SK-N-MC (cell line): ENCODE measurements around the gene AGAP9.
"Not testable (repeated sequence)": the region's sequence is repeated elsewhere in the genome, so short reads cannot be mapped to it uniquely, and the experiment has no call there.

Experiments
- DNase-seq: peaks from one replicate; pipeline ENCODE4 v3.0.0-alpha.2; 2011; ENCODE audit warnings: low read depth, low spot score
- H3K27ac ChIP-seq: fragments of 200-600 bp; sonication (generic); 2 replicates; pipeline ENCODE4 v1.5.1; 2016; ENCODE audit warnings: mixed run types
- H3K36me3 ChIP-seq: fragments of 200-600 bp; sonication (generic); 2 replicates; pipeline ENCODE4 v1.6.1; 2017; ENCODE audit warnings: antibody characterized with exemption, low read length, mixed read lengths; ENCODE audit not compliant: insufficient read depth
- H3K4me3 ChIP-seq: fragments of 200-600 bp; sonication (generic); 2 replicates; pipeline ENCODE4 v1.5.1; 2016
- H3K9ac ChIP-seq: fragments of 200-600 bp; sonication (generic); 2 replicates; pipeline ENCODE4 v1.8.0; 2017; ENCODE audit warnings: mixed run types, mixed read lengths; ENCODE audit not compliant: insufficient read length
- H3K9me3 ChIP-seq: fragments of 200-600 bp; sonication (generic); 2 replicates; pipeline ENCODE4 v1.6.1; 2017; ENCODE audit warnings: low read depth, mild to moderate bottlenecking, antibody characterized with exemption, low read length, moderate library complexity, mixed read lengths
- POLR2AphosphoS5 ChIP-seq: IDR thresholded peaks from 2 replicates; pipeline ENCODE4 v1.6.1; 2012; ENCODE audit warnings: mild to moderate bottlenecking, low read depth, low read length, borderline replicate concordance

AGAP9 gene

DNA sequence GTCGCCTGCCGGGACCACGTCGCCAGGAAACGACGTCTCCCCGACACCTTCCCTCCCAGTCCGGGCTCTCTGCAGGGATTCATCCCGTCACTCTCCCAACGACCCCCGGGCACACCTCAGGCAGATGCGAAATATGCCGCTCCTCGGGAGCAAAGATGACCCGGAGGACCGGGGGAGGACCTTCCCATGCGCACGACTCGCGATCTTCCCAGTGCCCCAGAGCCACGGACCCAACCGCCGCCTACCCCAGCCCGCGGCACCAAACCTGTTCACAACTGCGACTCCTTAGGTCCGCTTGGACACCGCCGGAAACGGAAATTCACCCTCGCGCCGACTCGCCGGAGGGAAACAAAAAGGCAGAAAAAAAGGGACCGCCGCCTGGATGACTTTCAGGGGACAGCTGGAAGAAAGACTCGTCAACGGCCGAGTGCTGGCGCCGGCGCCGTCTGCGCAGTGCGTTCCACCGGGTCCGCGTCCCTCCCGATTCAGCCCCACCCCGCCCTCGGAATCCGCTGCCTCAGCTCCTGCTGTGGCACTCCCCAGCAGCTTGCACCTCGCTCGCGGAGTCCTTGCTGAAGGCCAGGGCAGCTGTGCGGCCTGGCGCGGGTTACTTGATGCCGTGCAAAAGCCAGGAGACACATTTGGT lies 29.9 kb upstream of the AGAP9 start:
- not testable (repeated sequence) for H3K9me3 ChIP-seq, DNase-seq, H3K27ac ChIP-seq, H3K36me3 ChIP-seq
- Histone ChIP-seq H3K4me3 (peak overlapping the region; percentile 74), H3K9ac (peak overlapping the region; percentile 59)
- TF ChIP-seq POLR2AphosphoS5: peak; percentile 74; the same call in 1 of the 2 replicates

DNA sequence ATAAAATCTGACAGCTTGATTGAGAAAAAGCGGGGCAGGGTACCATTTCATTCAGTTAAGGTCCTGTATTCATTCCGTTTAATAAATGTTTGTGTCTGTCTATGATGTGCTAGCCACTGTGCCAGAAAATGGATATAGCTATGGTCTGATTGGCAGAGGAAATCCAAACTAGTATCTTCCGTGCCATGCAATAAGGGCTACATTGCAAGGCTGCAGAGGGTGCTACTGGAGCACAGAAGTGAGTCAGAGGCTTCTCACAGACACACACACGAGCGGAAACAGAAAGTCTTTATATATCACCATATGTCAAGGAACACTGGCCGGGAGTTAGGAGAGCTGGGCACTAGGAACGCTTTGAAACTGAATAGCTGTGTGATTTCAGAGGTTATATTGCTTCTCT lies 29.3 kb upstream of the AGAP9 start:
- not testable (repeated sequence) for H3K27ac ChIP-seq, H3K9ac ChIP-seq, H3K36me3 ChIP-seq, DNase-seq, H3K9me3 ChIP-seq
- peak overlapping the region; percentile 74 for H3K4me3 ChIP-seq

DNA sequence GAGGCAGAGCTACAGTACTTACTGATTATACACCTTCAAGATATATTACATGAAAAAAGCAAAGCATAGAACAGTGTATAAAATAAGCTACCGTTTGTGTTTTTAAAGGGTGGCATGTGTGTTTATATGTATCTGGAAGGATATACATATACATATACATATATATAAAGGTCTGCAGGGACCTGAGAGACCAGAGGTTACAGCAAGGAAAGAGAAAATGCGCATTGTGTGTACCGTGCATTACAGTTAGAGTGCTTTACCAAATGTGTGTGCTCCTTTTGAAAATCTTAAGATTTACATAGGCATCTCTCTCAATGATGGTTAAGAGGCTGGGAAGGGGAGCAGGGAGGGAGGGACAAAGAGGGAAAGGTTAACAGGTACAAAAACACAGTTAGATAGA lies 23.8 kb upstream of the AGAP9 start:
- DNase-seq, H3K9me3 ChIP-seq, H3K36me3 ChIP-seq, H3K27ac ChIP-seq, H3K9ac ChIP-seq, H3K4me3 ChIP-seq: not testable (repeated sequence)

DNA sequence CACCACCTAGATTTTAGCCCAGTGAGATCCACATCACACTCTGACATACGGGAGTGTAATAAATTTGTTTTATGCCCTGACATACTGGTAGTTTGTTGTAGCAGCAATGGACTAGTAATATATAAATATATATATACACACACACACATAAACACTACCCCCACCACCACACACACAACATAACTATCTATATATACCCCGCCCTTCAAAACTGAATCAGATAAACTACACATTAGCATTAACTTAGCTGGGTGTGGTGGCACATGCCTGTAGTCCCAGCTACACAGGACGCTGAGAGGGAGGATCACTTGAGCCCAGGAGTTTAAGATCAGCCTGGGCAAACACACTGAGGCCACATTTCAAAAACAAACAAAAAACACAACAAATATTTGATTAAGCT lies 13.0 kb upstream of the AGAP9 start:
- not testable (repeated sequence) for H3K36me3 ChIP-seq, H3K4me3 ChIP-seq, DNase-seq, H3K9ac ChIP-seq, H3K27ac ChIP-seq, H3K9me3 ChIP-seq

DNA sequence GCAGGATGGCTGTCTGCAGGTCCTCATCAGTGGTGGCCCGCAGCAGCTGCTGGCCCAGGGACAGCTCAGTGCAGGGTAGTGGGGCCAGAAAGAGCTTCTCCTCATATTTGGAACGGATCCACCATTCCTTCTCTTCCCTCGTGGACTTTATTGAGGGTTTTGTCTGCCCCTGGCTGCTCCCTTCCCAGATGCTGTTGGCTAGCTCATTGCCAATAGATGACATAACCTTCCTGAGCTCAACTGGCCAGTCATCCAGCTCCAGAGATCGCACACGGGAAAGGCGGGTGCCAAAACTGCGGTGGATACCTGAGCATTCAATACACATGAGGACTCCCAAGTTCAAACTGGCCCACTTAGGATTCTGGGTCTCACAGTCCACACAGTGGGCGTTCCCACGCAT lies 21.1 kb downstream of the AGAP9 start:
- not testable (repeated sequence) for H3K9ac ChIP-seq, H3K36me3 ChIP-seq, H3K4me3 ChIP-seq, H3K9me3 ChIP-seq, H3K27ac ChIP-seq, DNase-seq

DNA sequence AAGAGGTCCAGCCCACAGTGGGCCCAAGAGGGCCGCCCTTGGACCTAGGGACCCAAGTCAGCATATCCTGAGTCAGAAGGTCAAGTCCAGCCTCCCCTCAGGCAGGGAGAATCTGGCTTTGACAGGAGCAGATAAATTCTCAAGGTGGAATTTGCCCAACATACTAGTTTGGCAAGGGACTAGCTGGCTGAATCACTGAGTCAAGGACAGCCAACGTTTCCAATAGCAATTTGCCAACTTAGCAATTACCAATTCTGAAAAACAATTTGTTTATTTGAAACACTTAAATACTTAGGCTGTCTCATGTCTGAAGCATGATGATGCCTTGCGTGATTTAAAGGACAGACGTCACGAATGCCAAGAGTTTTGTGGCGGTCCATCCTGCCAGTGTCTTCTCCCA lies 29.2 kb downstream of the AGAP9 start:
- H3K9me3 ChIP-seq, DNase-seq, H3K4me3 ChIP-seq, H3K27ac ChIP-seq, H3K36me3 ChIP-seq, H3K9ac ChIP-seq: not testable (repeated sequence)

DNA sequence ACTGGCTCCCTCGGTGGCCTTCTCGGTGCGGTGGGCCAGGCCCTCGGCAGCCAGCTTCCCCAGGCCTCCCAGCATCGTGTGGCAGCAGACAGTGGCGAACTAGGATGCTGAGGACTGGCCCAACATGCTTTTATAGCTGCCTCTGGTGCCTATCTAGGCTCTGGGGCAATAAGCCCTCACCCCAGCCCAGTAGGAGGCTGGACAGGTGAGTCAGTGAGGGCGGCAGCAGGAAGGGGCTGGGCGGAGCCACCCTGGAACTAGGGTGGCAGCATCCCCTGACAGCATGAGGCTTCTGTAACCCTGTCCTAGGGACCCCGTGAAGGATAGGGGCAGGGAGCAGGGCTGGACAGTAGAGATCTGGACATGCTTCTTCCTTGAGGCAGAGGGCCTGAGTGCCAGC lies 31.8 kb downstream of the AGAP9 start, which contains the start of gene FAM25G:
TSS of gene FAM25G (minus strand) at position 101 of the 400 bp plus-strand sequence. CDS start at position 75, 26 bp downstream.
- H3K9ac ChIP-seq, H3K36me3 ChIP-seq, DNase-seq, H3K4me3 ChIP-seq, H3K9me3 ChIP-seq, H3K27ac ChIP-seq: not testable (repeated sequence)

DNA sequence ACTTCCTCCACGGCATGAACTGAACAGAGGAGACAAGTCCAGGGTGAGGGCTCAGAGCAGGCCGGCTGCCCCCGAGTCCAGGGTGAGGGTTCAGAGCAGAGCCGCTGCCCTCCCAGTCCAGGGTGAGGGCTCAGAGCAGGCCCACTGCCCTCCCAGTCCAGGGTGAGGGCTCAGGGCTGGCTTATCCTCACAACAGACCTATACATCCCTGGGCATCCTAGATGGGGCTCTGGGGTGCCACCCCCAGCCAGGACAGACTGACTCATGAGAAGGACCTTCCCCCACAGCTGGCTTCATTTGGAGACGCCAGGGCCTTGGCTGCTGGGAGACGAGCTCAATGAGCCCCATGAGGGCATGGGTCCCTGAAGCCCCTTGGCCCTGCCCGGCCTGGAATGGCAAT lies 33.8 kb downstream of the AGAP9 start:
- DNase-seq, H3K4me3 ChIP-seq, H3K9ac ChIP-seq, H3K9me3 ChIP-seq, H3K27ac ChIP-seq, H3K36me3 ChIP-seq: not testable (repeated sequence)

DNA sequence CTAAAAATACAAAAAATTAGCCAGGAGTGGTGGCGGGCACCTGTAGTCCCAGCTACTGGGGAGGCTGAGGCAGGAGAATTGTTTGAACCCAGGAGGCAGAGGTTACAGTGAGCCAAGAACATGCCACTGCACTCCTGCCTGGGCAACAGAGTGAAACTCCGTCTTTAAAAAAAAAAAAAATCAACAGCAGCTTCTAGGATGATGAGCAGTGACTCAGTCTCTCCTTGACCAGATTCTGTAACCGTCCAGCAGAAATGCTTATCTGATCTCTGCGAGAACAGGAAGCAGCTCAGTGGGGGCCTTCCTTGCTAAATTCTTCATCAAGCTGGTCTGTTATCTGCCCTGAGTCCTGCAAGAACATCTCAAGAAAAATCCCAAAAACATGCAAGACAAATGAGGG lies 37.5 kb downstream of the AGAP9 start:
- not testable (repeated sequence) for H3K4me3 ChIP-seq, H3K9ac ChIP-seq, H3K36me3 ChIP-seq, H3K9me3 ChIP-seq, DNase-seq, H3K27ac ChIP-seq

DNA sequence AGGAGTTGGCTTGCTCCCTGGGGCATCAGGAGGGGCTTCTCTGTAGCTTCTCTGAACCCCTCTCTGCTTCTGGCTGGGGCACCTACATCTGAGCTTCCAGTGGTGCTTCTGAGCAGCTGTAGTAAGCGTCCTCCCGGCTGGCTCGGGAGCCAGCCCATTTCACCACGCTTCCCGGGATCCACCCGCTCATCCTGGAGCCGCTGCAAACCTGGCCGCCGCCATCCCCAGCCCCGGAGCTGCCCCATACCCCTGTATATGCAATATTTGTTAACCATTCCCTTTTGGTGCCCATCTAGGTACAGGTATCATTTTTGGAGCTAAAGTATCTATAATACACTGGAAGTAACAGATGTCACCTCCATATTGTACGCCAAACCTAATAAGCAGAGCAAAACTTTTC lies 38.7 kb downstream of the AGAP9 start:
- H3K4me3 ChIP-seq, H3K9ac ChIP-seq, H3K27ac ChIP-seq, H3K36me3 ChIP-seq, H3K9me3 ChIP-seq, DNase-seq: not testable (repeated sequence)

DNA sequence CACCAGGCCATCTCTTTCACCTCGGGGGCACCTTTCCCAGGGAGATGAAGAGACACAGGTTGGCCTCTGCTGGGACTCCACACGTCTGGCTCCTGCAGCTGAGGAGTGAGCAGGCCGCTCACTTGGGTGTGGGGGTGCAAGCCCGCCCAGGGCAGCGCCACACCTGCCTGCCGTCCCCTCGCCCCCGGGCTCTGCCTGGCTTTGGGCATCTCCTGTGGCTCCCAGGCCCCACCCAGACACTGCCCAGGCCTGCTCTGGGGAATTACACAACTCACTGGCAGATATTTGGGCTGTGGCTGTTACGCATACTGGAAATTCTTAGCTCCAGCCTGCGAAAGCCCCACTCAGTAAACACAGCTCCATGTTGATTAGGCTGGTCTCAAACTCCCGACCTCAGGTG lies 39.5 kb downstream of the AGAP9 start, which contains the start of gene ANXA8:
TSS of gene ANXA8 (minus strand) at position 193 of the 400 bp plus-strand sequence. CDS start at position 11, 182 bp downstream.
- not testable (repeated sequence) for H3K4me3 ChIP-seq, H3K36me3 ChIP-seq, H3K27ac ChIP-seq, H3K9ac ChIP-seq, H3K9me3 ChIP-seq, DNase-seq

DNA sequence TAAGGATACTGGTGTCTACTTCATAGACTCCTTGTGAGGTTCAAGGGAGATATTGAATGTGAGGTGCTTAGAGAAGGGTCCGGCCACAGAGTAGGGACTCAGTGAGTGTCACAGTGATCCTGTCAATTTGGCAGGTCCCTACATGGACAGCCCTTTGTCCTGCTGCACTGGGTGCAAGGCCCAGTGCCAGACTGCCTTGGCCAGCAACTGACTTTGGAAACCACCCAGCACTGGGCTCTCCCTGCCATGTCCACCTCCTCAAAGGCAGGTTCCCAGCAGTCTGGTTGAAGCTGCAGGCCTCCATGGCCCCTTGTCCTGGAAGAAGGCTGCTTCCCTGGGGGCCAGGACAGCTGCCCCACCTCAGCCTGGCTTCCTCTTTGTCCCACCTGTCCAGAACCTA lies 41.1 kb downstream of the AGAP9 start:
- not testable (repeated sequence) for H3K36me3 ChIP-seq, DNase-seq, H3K9ac ChIP-seq, H3K9me3 ChIP-seq, H3K4me3 ChIP-seq, H3K27ac ChIP-seq

DNA sequence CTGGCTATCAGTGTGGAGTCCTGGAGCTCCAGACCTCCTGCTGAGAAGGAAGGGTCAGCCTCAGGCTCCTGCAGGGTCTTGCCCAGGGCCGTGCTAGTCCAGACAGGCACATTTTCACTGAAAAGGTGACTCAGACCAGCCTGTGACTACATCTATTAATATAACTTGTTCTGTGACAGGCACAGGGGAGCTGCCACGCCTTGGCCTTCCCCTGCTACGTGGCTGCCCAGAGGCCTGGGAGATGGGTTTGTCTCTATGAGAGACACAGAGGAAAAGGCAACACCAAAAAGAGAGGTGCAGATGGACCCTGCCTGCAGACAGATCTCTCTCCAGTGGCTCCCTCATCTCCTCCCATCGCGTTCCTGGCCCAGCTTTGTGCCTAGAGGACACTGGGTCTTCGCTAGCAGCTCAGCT lies 41.7 kb downstream of the AGAP9 start:
- H3K4me3 ChIP-seq, H3K27ac ChIP-seq, DNase-seq, H3K36me3 ChIP-seq, H3K9me3 ChIP-seq, H3K9ac ChIP-seq: not testable (repeated sequence)

DNA sequence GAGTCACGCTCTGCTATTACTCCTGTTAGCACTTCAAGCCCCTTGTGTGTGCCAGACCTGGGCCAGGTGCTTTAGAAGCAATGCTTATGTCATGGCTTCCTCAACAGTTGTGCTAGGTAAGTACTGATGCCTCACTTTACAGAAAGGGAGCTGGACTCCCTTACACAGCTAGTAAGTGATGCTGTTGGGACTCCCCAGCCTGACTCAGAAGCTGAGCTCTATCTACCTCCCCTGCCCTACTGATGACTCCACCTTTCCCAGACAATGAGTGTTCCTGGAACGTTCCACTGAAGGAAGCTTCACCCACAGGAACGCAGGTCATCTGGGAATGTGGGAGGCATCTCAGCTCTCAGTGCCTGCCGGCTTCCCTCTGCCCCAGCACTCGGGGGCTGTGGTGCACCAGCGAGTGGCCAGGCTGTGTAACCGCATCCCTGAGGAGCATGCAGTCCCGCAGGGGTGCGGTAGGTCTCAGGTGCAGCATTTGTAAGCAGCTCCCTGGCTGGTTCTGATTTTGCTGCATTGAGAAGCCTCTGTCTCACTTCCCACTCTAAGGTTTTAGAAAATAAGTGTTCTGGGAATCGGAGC lies 42.2 kb downstream of the AGAP9 start:
- not testable (repeated sequence) for H3K9me3 ChIP-seq, H3K9ac ChIP-seq, DNase-seq, H3K4me3 ChIP-seq, H3K27ac ChIP-seq, H3K36me3 ChIP-seq

DNA sequence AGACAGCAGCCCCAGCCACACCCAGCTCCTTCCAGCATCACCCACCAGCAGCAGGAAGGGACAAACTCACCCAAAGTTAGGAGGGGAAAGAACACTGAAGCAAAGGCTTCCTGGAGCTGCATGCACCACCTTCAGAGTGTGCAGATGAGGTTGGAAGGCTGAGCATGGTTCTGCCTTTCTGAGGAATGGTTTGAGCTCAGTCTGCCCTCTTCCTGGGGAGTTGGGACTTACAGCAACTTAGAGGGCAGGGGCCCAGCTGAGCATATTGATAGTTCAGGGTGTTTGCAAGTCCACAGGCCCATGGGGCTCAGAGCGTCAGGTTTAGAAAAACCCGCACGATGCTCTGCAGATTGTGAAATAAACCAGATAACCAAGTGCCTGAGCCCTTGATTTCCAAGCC lies 43.3 kb downstream of the AGAP9 start:
- H3K27ac ChIP-seq, DNase-seq, H3K36me3 ChIP-seq, H3K9me3 ChIP-seq, H3K9ac ChIP-seq, H3K4me3 ChIP-seq: not testable (repeated sequence)
